Erythroblast (primary cell): ENCODE measurements around the gene PAPSS2.

Experiments
- GATA1 ChIP-seq: IDR thresholded peaks from 2 replicates; pipeline ENCODE4 v1.6.1; 2011; ENCODE audit warnings: low read depth, mild to moderate bottlenecking, control low read depth, low read length, moderate library complexity
- POLR2A ChIP-seq: IDR thresholded peaks from 2 replicates; pipeline ENCODE4 v1.6.1; 2011; ENCODE audit warnings: mild to moderate bottlenecking, low read length

GRCh38 chr10:87677595-87677994 is 17.9 kb downstream of the PAPSS2 start:
- TF ChIP-seq POLR2A (no peak), GATA1 (no peak)
